Memory B cell (primary cell): ENCODE measurements around the gene SMARCD3.

Experiments
- ATAC-seq: fragments of 150-1000 bp; cut with Tn5 transposase; 2 replicates; pipeline ENCODE4 v1.10.0; 2021; ENCODE audit warnings: low read depth, mild to moderate bottlenecking, moderate library complexity
- DNase-seq, 2 donors: peaks; one replicate each; pipeline ENCODE4 v3.0.0; 2022; ENCODE audit warnings: low spot score in 2 of 2
- H3K27ac Mint-ChIP-seq: one replicate; pipeline ENCODE4 v1.8.0; 2022; ENCODE audit warnings: mild to moderate bottlenecking, moderate library complexity, mixed read lengths
- H3K27me3 Mint-ChIP-seq: one replicate; pipeline ENCODE4 v1.8.0; 2022; ENCODE audit warnings: mixed read lengths
- H3K36me3 Mint-ChIP-seq: one replicate; pipeline ENCODE4 v1.8.0; 2022; ENCODE audit warnings: mild to moderate bottlenecking, mixed read lengths
- H3K4me1 Mint-ChIP-seq: one replicate; pipeline ENCODE4 v1.8.0; 2022; ENCODE audit warnings: mixed read lengths
- H3K4me3 Mint-ChIP-seq: one replicate; pipeline ENCODE4 v1.8.0; 2022; ENCODE audit warnings: mild to moderate bottlenecking, moderate library complexity, mixed read lengths
- H3K9me3 Mint-ChIP-seq: one replicate; pipeline ENCODE4 v1.8.0; 2022; ENCODE audit warnings: mixed read lengths

Gene SMARCD3

DNA sequence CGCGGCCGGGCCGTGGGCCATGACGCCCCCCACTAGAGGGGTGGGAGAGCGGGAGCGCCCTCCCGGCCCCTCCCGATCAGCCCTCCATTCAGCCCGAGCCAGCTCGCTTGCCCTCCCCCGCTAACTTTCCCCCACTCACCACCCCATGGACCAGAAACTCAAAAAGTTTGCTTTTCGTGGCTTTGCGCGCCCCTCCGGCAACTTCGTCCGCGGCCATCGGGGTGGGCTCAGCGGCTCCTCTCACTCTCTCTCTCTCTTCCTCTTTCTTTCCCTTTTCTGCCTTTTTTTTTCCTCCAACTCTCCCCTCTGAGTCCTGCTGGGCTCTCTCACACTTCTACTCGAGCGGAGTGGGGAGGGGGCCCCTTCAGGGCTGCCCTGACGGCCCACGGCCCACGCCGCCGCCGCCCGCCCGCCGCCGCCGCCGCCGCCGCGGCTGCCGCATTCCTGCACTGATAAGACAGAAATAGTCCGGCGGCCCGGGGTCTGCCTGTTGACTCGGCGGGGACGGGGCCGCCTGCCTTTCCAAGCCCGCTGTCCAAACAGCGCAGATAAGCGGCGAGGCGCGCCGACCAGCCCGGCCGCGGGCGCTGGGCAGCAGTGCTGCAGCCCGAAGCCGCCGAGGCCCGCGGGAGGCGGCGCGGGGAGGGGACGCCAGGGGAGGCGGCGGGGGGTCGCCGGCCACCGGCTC lies at the start of gene SMARCD3:
Gene SMARCD3 (minus strand): TSS at position 349 of the 688 bp plus-strand sequence. CDS start 132 bp downstream, at position 217.
- H3K27ac Mint-ChIP-seq: peak within 1 kb of the TSS; percentile 14
- H3K36me3 Mint-ChIP-seq: no peaks in the 10 kb centered on the region
- H3K27me3 Mint-ChIP-seq: peaks cover 28% of the 10 kb centered on the region
- DNase-seq (peak in 1 of 2 donors; percentile 51), ATAC-seq (peak; percentile 34)
- H3K4me3 Mint-ChIP-seq: peak within 1 kb of the TSS; percentile 81
- H3K9me3 Mint-ChIP-seq: no peaks in the 10 kb centered on the region
- H3K4me1 Mint-ChIP-seq: peaks cover 32% of the 10 kb centered on the region

DNA sequence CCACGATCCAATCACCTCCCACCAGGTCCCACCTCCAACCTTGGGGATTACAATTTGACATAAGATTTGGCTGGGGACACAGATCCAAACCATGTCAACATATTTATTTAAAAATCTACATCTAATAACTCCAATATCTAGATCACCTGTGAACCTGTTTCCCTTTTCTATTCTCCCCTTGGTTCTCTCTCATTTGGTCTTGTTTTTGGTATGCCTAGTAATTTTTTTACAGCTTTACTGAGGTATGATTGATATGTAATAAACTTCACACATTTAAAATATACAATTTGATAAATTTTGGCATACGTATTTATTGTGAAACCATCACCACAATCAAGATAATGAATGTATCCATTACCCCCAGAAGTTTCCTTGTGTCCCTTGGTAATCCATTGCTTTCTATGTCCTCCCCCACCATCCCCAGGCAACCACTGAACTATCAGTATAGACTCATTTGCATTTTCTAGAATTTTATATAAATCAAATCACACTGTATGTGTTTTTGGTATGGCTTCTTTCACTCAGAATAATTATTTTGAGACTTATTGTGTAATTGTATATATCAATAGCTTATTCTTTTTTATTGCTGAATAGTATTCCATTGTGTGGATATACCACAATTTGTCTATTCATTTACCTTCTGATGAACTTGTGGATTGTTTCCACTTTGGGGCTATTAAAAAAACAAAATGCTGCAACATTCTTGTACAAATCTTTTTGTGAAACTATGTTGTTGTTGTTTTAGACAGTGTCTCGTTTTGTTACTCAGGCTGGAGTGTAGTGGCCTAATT lies 47.9 kb upstream of the SMARCD3 start:
- Mint-ChIP-seq H3K4me1 (peaks cover 7% of the 10 kb centered on the region), H3K27ac (no peak overlapping the region), H3K4me3 (no peak overlapping the region), H3K27me3 (peaks cover 21% of the 10 kb centered on the region), H3K9me3 (peaks cover 5% of the 10 kb centered on the region), H3K36me3 (peaks cover 4% of the 10 kb centered on the region)
- no peak for ATAC-seq
- no peak for DNase-seq

DNA sequence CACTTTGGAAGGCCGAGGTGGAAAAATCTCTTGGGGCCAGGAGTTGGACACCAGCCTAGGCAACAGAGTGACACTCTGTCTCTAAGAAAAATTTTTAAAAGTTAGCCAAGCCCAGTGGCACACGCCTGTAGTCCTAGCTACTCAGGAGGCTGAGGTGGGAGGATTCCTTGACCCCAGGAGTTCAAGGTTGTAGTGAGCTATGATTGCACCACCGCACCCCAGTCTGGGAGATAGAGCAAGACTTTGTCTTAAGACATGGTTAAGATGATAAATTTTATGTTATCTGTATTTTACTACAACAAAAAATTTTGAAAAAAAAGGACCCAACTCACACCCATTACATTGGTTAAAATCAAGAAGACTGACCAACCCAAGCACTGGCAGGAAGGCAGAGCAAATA lies 44.4 kb upstream of the SMARCD3 start:
- Mint-ChIP-seq H3K4me1 (no peaks in the 10 kb centered on the region), H3K27me3 (peaks cover 10% of the 10 kb centered on the region), H3K9me3 (peaks cover 5% of the 10 kb centered on the region)

GRCh38 chr7:151291206-151291605 lies 42.7 kb upstream of the SMARCD3 start:
- peaks cover 4% of the 10 kb centered on the region for H3K36me3 Mint-ChIP-seq
- H3K4me3 Mint-ChIP-seq: no peak overlapping the region
- no peak overlapping the region for H3K27ac Mint-ChIP-seq
- peaks cover 12% of the 10 kb centered on the region for H3K27me3 Mint-ChIP-seq
- DNase-seq (no peak), ATAC-seq (no peak)
- H3K9me3 Mint-ChIP-seq: peaks cover 4% of the 10 kb centered on the region
- no peaks in the 10 kb centered on the region for H3K4me1 Mint-ChIP-seq

More for the DNA sequence above, 44.4 kb upstream of the SMARCD3 start:
- Mint-ChIP-seq H3K4me3 (no peak overlapping the region), H3K36me3 (peaks cover 4% of the 10 kb centered on the region), H3K27ac (no peak overlapping the region)
- ATAC-seq (no peak), DNase-seq (no peak)

- H3K4me1 Mint-ChIP-seq: no peaks in the 10 kb centered on the region
- H3K27me3 Mint-ChIP-seq: peaks cover 12% of the 10 kb centered on the region
- no peaks in the 10 kb centered on the region for H3K36me3 Mint-ChIP-seq
- DNase-seq (no peak), ATAC-seq (no peak)
- no peak overlapping the region for H3K27ac Mint-ChIP-seq
- H3K9me3 Mint-ChIP-seq: peaks cover 1% of the 10 kb centered on the region
- H3K4me3 Mint-ChIP-seq: no peak overlapping the region
Observed at GRCh38 chr7:151290355-151290760, 41.9 kb upstream of the SMARCD3 start.

DNA sequence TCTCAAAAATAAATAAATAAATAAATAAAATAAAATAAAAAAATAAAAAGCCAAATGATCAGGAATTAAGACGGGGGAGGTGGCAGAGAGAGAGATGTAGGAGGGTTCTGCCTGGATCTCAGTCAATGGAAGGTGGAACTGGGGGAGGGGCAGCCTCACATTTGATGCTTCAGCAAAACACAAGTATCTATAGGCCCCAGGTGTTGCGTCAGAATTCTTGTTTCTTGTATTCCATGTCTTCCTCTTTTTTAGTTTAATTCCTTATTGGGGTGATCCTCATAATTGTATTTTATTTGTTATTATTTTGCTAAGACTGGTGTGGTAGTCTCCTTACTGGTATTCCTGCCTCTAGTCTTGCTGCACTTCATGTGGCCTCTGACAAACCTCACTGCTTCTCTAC lies 41.4 kb upstream of the SMARCD3 start:
- H3K36me3 Mint-ChIP-seq: no peaks in the 10 kb centered on the region
- H3K27me3 Mint-ChIP-seq: peaks cover 11% of the 10 kb centered on the region
- no peak overlapping the region for H3K27ac Mint-ChIP-seq
- H3K4me3 Mint-ChIP-seq: no peak overlapping the region
- no peaks in the 10 kb centered on the region for H3K4me1 Mint-ChIP-seq
- DNase-seq (no peak), ATAC-seq (no peak)
- H3K9me3 Mint-ChIP-seq: peaks cover 1% of the 10 kb centered on the region

DNA sequence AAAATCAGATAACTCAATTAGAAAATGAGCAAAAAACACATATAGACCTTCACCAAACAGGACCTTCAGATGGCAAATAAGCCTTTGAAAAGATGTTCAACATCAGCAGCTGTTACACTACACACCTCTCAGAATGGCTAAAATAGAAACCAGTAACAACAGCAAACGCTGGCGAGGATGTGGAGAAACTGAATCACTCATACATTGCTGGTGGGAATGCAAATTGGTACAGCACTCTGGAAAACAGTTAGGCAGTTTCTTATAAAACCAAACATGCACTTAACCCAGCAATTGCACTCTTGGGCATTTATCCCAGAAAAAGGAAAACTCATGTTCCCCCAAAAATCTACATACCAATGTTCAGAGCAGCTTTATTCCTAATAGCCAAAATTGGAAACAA lies 37.7 kb upstream of the SMARCD3 start:
- H3K27me3 Mint-ChIP-seq: peaks cover 16% of the 10 kb centered on the region
- H3K4me1 Mint-ChIP-seq: no peaks in the 10 kb centered on the region
- no peak overlapping the region for H3K27ac Mint-ChIP-seq
- H3K36me3 Mint-ChIP-seq: no peaks in the 10 kb centered on the region
- ATAC-seq (no peak), DNase-seq (no peak)
- peaks cover 4% of the 10 kb centered on the region for H3K9me3 Mint-ChIP-seq
- H3K4me3 Mint-ChIP-seq: no peak overlapping the region

DNA sequence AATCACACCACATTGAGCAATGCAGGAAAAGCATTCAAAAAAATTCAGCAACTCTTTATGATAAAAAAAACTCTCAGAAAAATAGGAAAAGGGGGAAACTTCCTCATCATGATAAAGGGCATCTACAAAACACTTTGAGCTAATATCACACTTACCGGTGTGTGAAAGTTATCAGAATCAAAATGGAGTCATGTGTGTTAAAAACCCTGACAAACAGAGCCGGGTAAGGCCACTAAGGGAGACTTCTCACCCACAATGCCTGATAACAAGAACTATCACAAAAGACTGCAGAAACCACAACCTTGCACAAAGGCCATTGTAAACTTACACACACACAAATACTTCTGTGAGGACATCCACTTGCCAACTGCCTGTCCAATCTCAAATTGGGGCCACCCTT lies 34.8 kb upstream of the SMARCD3 start:
- no peak for DNase-seq
- Mint-ChIP-seq H3K4me3 (no peak overlapping the region), H3K4me1 (no peaks in the 10 kb centered on the region), H3K36me3 (no peaks in the 10 kb centered on the region), H3K9me3 (peaks cover 4% of the 10 kb centered on the region), H3K27ac (no peak overlapping the region), H3K27me3 (peaks cover 27% of the 10 kb centered on the region)
- no peak for ATAC-seq

DNA sequence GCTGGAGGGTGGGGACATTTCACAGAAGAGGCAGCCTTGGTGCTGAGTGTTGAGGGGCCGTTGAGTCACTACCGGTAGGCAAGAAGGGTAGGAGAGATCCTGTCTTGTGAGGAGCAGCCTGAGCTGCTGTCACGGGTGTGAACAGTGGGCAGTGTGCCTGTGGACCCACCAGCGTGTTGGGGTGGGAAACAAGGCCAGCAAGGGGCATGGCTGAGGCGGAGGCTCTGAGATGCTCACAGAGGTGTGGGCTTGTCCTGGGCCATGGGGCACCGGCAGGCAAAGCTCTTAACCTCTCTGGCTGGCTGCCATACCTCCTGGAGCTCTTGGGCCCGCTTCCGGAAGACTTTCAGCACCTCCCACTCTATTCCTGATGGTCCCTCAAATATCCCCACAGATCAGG lies 33.6 kb upstream of the SMARCD3 start:
- H3K27me3 Mint-ChIP-seq: peaks cover 25% of the 10 kb centered on the region
- H3K9me3 Mint-ChIP-seq: peaks cover 2% of the 10 kb centered on the region
- no peak for ATAC-seq
- H3K4me3 Mint-ChIP-seq: no peak overlapping the region
- no peaks in the 10 kb centered on the region for H3K36me3 Mint-ChIP-seq
- H3K27ac Mint-ChIP-seq: no peak overlapping the region
- H3K4me1 Mint-ChIP-seq: peaks cover 2% of the 10 kb centered on the region
- DNase-seq: no peak

- no peaks in the 10 kb centered on the region for H3K36me3 Mint-ChIP-seq
- H3K4me1 Mint-ChIP-seq: peaks cover 3% of the 10 kb centered on the region
- no peak for DNase-seq
- no peak overlapping the region for H3K4me3 Mint-ChIP-seq
- H3K27me3 Mint-ChIP-seq: peaks cover 25% of the 10 kb centered on the region
- no peak overlapping the region for H3K27ac Mint-ChIP-seq
- H3K9me3 Mint-ChIP-seq: peaks cover 2% of the 10 kb centered on the region
- no peak for ATAC-seq
Observed at GRCh38 chr7:151281686-151282085, 33.2 kb upstream of the SMARCD3 start.

- Mint-ChIP-seq H3K36me3 (no peaks in the 10 kb centered on the region), H3K27me3 (peaks cover 33% of the 10 kb centered on the region), H3K9me3 (peaks cover 2% of the 10 kb centered on the region), H3K4me1 (peaks cover 14% of the 10 kb centered on the region), H3K4me3 (no peak overlapping the region), H3K27ac (no peak overlapping the region)
- DNase-seq (no peak), ATAC-seq (no peak)
Observed at GRCh38 chr7:151280388-151281019, 32.0 kb upstream of the SMARCD3 start.

DNA sequence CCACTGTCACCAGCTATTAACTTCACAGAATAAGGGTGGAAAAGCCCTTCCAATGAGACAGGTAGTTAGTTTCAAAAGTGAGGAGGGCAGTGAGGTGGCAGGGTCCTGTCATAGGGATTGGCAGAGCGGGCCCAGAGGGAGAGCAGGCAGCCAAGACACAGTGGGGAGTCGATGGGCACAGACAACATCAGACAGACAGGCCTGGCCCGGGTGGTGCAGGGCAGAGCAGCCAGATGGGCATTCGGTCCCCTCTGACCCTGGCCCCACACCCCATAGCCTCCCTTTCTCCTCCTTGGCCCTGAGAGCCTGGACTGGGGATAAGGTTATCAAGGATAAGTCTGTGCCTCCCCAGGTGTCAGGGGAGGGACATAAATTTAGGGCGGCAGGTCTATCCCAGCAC lies 31.4 kb upstream of the SMARCD3 start:
- H3K27ac Mint-ChIP-seq: no peak overlapping the region
- no peak overlapping the region for H3K4me3 Mint-ChIP-seq
- ATAC-seq (no peak), DNase-seq (no peak)
- H3K27me3 Mint-ChIP-seq: peaks cover 36% of the 10 kb centered on the region
- no peaks in the 10 kb centered on the region for H3K36me3 Mint-ChIP-seq
- peaks cover 14% of the 10 kb centered on the region for H3K4me1 Mint-ChIP-seq
- peaks cover 2% of the 10 kb centered on the region for H3K9me3 Mint-ChIP-seq

- Mint-ChIP-seq H3K36me3 (no peaks in the 10 kb centered on the region), H3K27me3 (peaks cover 37% of the 10 kb centered on the region), H3K4me1 (peaks cover 14% of the 10 kb centered on the region), H3K4me3 (no peak overlapping the region), H3K9me3 (peaks cover 2% of the 10 kb centered on the region), H3K27ac (no peak overlapping the region)
- no peak for DNase-seq
- ATAC-seq: no peak
Observed at GRCh38 chr7:151278949-151279348, 30.5 kb upstream of the SMARCD3 start.

DNA sequence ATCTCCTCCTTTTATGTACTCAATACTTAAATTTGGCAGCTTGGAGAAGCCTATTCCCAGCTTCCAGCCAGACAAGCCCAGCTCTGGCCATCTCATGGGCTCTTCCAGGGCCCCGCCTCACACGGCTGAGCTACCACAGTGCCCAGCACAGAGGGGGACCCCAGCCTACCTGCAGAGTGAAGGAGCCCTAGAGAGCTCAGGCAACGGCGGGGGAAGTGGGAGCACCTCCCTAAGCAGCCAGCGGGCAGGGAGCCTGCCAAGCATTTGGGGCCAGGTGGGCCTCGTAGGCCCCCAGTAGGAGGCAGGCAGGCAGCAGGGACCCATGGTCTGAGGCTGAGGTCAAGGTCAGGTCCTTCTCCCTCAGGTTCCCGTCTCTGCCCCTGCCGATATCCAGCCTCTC lies 29.1 kb upstream of the SMARCD3 start:
- ATAC-seq (no peak), DNase-seq (no peak)
- peak overlapping the region; percentile 80 for H3K4me3 Mint-ChIP-seq
- peaks cover 14% of the 10 kb centered on the region for H3K4me1 Mint-ChIP-seq
- no peak overlapping the region for H3K27ac Mint-ChIP-seq
- H3K9me3 Mint-ChIP-seq: no peaks in the 10 kb centered on the region
- H3K27me3 Mint-ChIP-seq: peaks cover 33% of the 10 kb centered on the region
- no peaks in the 10 kb centered on the region for H3K36me3 Mint-ChIP-seq
